GM19452 (cell line): ENCODE results near the gene CACNA2D2.

ENCODE experiments used
- ATAC-seq: cut with Tn5 transposase; IDR thresholded peaks from one replicate; pipeline ENCODE4 v1.9.1; 2021; ENCODE audit not compliant: unreplicated experiment

Gene CACNA2D2

GRCh38 chr3:50374363-50375257 is 128.8 kb downstream of the CACNA2D2 start:
- no peak for ATAC-seq

GRCh38 chr3:50373146-50374051 is 130.0 kb downstream of the CACNA2D2 start:
- ATAC-seq = no peak

GRCh38 chr3:50372349-50372748 is 131.1 kb downstream of the CACNA2D2 start:
- no peak for ATAC-seq

- ATAC-seq = no peak
Observed at GRCh38 chr3:50371133-50371685, 132.2 kb downstream of the CACNA2D2 start.

- no peak for ATAC-seq
Observed at GRCh38 chr3:50370594-50370993, 132.8 kb downstream of the CACNA2D2 start.

- ATAC-seq = no peak
Observed at GRCh38 chr3:50369012-50369670, 134.3 kb downstream of the CACNA2D2 start.

GRCh38 chr3:50365842-50366220 is 137.6 kb downstream of the CACNA2D2 start:
- no peak for ATAC-seq

- ATAC-seq = peak; percentile 91
Observed at GRCh38 chr3:50365080-50365841, 138.2 kb downstream of the CACNA2D2 start.

- no peak for ATAC-seq
Observed at GRCh38 chr3:50364573-50365079, 138.8 kb downstream of the CACNA2D2 start.

GRCh38 chr3:50359760-50360110 is 143.7 kb downstream of the CACNA2D2 start:
- ATAC-seq = peak; percentile 2

GRCh38 chr3:50358911-50359759 is 144.3 kb downstream of the CACNA2D2 start, which contains the start of gene TMEM115:
Gene TMEM115, minus strand, starts transcription at chr3:50359521. Its CDS starts 458 bp downstream, at chr3:50359063.
- peak; percentile 98 for ATAC-seq

- ATAC-seq = no peak
Observed at GRCh38 chr3:50358355-50358910, 145.0 kb downstream of the CACNA2D2 start.

- ATAC-seq = no peak
Observed at GRCh38 chr3:50357481-50357880, 146.0 kb downstream of the CACNA2D2 start.

- ATAC-seq = no peak
Observed at GRCh38 chr3:50356553-50356952, 146.9 kb downstream of the CACNA2D2 start.

- ATAC-seq = no peak
Observed at GRCh38 chr3:50355829-50356552, 147.4 kb downstream of the CACNA2D2 start.

GRCh38 chr3:50354850-50355249 is 148.6 kb downstream of the CACNA2D2 start:
- ATAC-seq = no peak

GRCh38 chr3:50354186-50354764 is 149.2 kb downstream of the CACNA2D2 start:
- ATAC-seq = no peak
